Thyroid gland (tissue), 4 donors: ENCODE data around the gene AP2S1. TPM values are rescaled to one million over a fixed set of nuclear protein-coding genes. Genes with fewer than 3 reads are reported as not detected.

ENCODE experiments used
- DNase-seq, 2 donors: peaks; one replicate each; pipeline ENCODE4 v3.0.0-alpha.2; 2019
- H3K27ac ChIP-seq, 3 donors: fragments of 200-600 bp; sonication (generic); 1 replicate in 2 of 3; 2 replicates in 1 of 3; pipeline ENCODE4 v1.5.1; 2016 to 2019; ENCODE audit warnings: mild to moderate bottlenecking in 1 of 3, moderate library complexity in 1 of 3
- H3K27me3 ChIP-seq: fragments of 200-600 bp; sonication (generic); one replicate; pipeline ENCODE4 v1.5.1; 2019
- H3K36me3 ChIP-seq, 2 donors: fragments of 200-600 bp; sonication (generic); one replicate each; pipeline ENCODE4 v1.5.1; 2016 to 2019
- H3K4me1 ChIP-seq, 2 donors: fragments of 200-600 bp; sonication (generic); one replicate each; pipeline ENCODE4 v1.5.1; 2017 to 2019
- H3K4me3 ChIP-seq, 3 donors: fragments of 200-600 bp; sonication (generic); replicated peaks in 1 of 3; 1 replicate in 2 of 3; 2 replicates in 1 of 3; pipeline ENCODE4 v1.5.1; 2016; ENCODE audit warnings: mild to moderate bottlenecking in 1 of 3
- H3K9me3 ChIP-seq: fragments of 200-600 bp; sonication (generic); one replicate; pipeline ENCODE4 v1.5.1; 2017
- POLR2A ChIP-seq, 2 donors: fragments of 450-650 bp; IDR thresholded peaks; one replicate each; pipeline ENCODE4 v1.6.1; 2017; ENCODE audit warnings: antibody characterized with exemption in 2 of 2, mild to moderate bottlenecking in 2 of 2, moderate library complexity in 1 of 2
- WGBS, 2 donors: methylation state at CpG; one replicate each; pipeline ENCODE4 v1.1.5; 2017; 5-methylcytosine and 5-hydroxymethylcytosine counted together
- intact Hi-C: fragments of 100-400 bp; cut with DNase I; formaldehyde crosslinking; loops from one replicate; pipeline ENCODE4 v1.15.1; 2023
- total RNA-seq, 4 donors: library from RNA; depleted of rRNA; stranded (reverse); fragments of >200 nt; gene quantifications; one replicate each; pipeline ENCODE4 v1.2.3, GENCODE V29; 2016
- TF ChIP-seq, protein P1 (sequence below), 6 experiments: fragments of 200-600 bp in 3 of 6; fragments of 450-650 bp in 3 of 6; sonication (generic) in 3 of 6; IDR thresholded peaks; one replicate each; pipeline ENCODE4 v1.5.1; 2016 to 2019; ENCODE audit warnings: antibody characterized with exemption in 6 of 6, mild to moderate bottlenecking in 2 of 6, inconsistent platforms in 1 of 6, moderate library complexity in 1 of 6

The AP2S1 gene
- total RNA-seq = 10 to 100 TPM; 29.8 to 98.4 (median 64.1) TPM

DNA sequence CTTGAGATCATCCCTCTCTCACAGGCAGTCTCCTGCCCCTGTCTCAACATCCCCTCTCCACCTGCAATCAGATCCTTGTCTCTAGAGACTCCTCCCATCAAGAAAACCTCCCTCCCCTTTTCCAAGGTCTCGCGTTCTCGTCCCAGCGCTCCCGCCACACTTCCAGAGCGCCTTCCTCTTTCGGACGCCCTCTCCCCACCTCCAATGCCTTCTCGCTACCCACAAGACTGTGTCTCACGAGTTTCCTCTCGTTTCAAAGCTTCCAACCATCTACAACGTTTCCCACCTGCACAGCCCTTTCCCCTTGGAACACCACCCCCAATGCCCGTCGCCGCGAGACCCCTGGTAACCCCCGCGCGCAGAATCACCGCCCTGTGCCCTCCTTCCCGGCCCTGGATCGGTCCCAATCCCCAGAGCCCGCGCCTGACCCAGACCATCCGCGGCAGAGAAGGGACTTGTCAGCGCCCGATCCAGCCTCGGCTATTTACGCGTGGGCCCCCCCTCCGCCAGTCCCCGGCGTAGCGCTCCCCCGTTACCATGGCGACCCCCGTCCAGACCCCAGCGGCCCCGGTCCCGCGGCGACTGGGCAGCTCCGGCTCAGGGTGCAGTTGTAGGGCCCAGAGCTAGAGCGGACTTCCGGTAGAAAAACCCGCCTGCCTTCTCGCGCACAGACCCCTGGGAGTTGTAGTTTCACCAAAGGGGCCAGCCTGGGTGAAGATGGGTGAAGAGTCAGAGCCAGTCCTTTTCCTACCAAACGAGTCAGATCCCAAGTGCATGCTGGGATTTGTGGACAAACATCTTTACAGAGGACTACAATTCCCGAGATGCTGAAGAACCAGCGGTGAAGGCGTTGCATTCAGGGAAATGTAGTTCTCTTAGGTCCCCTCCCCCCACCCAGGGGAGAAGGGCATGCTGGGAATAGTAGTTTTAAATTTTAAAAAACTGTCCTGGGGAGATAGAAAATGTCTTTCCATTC lies at the start of gene AP2S1:
TSS of gene AP2S1 (minus strand) at position 619 of the 976 bp plus-strand sequence. CDS start at position 539, 80 bp downstream.
- H3K27ac ChIP-seq = peak within 1 kb of the TSS; percentile 38 to 74 (median 59)
- H3K9me3 ChIP-seq = no peaks in the 10 kb centered on the region
- no peaks in the 10 kb centered on the region for H3K36me3 ChIP-seq
- no peaks in the 10 kb centered on the region for H3K27me3 ChIP-seq
- H3K4me1 ChIP-seq = peaks cover 8 to 16% of the 10 kb centered on the region in 2 donors
- H3K4me3 ChIP-seq = peak within 1 kb of the TSS; percentile 59 to 85 (median 82)
- peak; percentile 95 for DNase-seq
- intact Hi-C loops = loop anchor here (5.0 to 10.0 kb wide), 2 partner anchors 272 to 404 kb away; partner anchors contain the start of gene CCDC9
- peak in 1 of 2 donors; percentile 74 for TF ChIP-seq POLR2A (IDR thresholded peaks at IDR 0.05)
- TF ChIP-seq, protein P1, sequence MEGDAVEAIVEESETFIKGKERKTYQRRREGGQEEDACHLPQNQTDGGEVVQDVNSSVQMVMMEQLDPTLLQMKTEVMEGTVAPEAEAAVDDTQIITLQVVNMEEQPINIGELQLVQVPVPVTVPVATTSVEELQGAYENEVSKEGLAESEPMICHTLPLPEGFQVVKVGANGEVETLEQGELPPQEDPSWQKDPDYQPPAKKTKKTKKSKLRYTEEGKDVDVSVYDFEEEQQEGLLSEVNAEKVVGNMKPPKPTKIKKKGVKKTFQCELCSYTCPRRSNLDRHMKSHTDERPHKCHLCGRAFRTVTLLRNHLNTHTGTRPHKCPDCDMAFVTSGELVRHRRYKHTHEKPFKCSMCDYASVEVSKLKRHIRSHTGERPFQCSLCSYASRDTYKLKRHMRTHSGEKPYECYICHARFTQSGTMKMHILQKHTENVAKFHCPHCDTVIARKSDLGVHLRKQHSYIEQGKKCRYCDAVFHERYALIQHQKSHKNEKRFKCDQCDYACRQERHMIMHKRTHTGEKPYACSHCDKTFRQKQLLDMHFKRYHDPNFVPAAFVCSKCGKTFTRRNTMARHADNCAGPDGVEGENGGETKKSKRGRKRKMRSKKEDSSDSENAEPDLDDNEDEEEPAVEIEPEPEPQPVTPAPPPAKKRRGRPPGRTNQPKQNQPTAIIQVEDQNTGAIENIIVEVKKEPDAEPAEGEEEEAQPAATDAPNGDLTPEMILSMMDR (IDR thresholded peaks at IDR 0.05) = no peak
- WGBS, 2 donors = 0% methylated on average over 35 to 39 of the region's 53 CpGs

DNA sequence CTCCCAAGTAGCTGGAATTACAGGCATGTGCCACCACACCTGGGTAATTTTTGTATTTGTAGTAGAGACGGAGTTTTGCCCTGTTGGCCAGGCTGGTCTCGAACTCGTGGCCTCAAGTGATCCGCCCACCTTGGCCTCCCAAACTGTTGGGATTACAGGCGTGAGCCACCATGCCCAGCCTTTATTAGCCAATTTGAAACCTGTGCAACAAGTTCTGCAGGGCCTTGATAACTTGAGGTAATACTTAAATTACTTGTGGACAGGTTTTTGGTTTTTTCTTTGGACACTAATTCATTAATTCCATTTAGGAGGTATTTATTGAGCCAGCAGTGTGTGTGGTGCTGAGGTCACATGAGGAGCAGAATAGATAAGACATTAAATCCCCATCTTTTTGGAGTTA lies 49.7 kb upstream of the AP2S1 start:
- H3K9me3 ChIP-seq = no peaks in the 10 kb centered on the region
- H3K4me3 ChIP-seq = no peak overlapping the region
- H3K4me1 ChIP-seq = peaks cover 56 to 69% of the 10 kb centered on the region in 2 donors
- H3K27ac ChIP-seq = no peak overlapping the region
- H3K36me3 ChIP-seq = no peaks in the 10 kb centered on the region
- DNase-seq = no peak
- H3K27me3 ChIP-seq = no peaks in the 10 kb centered on the region
- 98 to 100% methylated on average over 5 of the region's 5 CpGs for WGBS, 2 donors
- intact Hi-C loops = no loop called here
- no peak for TF ChIP-seq POLR2A (IDR thresholded peaks at IDR 0.05)
- TF ChIP-seq, protein P1 (IDR thresholded peaks at IDR 0.05) = no peak

DNA sequence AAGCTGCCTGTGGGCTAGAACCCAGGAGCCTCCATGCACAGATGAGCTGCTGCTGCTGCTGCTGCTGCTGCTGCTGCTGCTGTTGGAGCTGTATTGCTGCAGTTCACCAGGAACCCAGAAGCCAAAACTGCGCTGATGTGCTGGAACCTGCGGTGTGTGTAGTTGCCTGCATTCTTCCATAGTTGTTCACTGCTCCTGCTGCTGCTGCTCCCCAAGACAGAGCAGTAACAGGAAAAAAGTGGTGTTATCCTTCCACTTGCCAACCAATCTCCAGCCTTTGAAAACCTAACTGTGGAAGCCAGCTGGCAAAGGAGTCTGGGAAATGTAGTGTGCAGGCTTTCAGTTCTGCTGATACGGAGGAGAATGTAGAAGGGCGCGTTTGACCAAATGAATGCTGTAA lies 48.1 kb upstream of the AP2S1 start:
- TF ChIP-seq, protein P1 (IDR thresholded peaks at IDR 0.05) = no peak
- no peak for TF ChIP-seq POLR2A (IDR thresholded peaks at IDR 0.05)
- H3K36me3 ChIP-seq = no peaks in the 10 kb centered on the region
- no peak overlapping the region for H3K27ac ChIP-seq
- peaks cover 41 to 59% of the 10 kb centered on the region in 2 donors for H3K4me1 ChIP-seq
- no peaks in the 10 kb centered on the region for H3K9me3 ChIP-seq
- DNase-seq = no peak
- no peaks in the 10 kb centered on the region for H3K27me3 ChIP-seq
- H3K4me3 ChIP-seq = no peak overlapping the region
- WGBS, 2 donors = 76 to 85% methylated on average over 5 of the region's 5 CpGs
- intact Hi-C loops = no loop called here

DNA sequence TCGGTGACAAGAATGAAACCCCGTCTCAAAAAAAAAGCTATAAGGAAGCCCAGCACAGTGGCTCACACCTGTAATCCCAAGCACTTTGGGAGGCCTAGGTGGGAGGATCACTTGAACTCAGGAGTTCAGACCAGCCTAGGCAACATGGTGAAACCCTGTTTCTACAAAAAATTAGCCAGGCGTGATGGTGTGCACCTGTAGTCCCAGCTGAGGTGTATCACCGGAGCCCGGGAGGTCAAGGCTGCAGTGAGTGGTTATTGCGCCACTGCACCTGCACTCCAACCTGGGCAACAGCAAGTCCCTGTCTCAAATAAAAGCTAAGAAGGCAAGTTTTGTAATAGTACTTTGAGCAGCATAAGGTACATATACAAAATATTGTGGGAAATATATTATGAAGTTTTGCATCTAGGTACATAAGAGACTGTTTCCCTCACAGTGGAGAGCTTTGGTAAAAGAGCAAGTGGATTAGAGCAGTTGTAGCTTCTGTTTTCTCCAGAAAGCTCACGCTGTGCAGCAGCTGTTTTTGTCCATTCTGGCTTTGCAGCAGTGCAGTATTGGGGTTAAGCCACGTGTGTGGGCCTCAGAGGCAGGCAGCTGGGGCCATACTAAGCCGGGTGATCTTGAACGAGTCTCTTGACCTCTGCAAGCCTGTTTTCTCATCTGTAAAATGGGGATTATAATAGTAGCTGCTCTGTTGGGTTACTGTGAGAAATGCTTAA lies 45.6 kb upstream of the AP2S1 start:
- no peak overlapping the region for H3K27ac ChIP-seq
- intact Hi-C loops = no loop called here
- 76 to 79% methylated on average over 10 of the region's 10 CpGs for WGBS, 2 donors
- H3K4me1 ChIP-seq = peaks cover 28 to 47% of the 10 kb centered on the region in 2 donors
- H3K9me3 ChIP-seq = no peaks in the 10 kb centered on the region
- TF ChIP-seq POLR2A (IDR thresholded peaks at IDR 0.05) = no peak
- TF ChIP-seq, protein P1 (IDR thresholded peaks at IDR 0.05) = no peak
- H3K27me3 ChIP-seq = no peaks in the 10 kb centered on the region
- DNase-seq = peak; percentile 18 to 45
- no peaks in the 10 kb centered on the region for H3K36me3 ChIP-seq
- H3K4me3 ChIP-seq = no peak overlapping the region
